Myocyte (in vitro differentiated cells): Measurements from ENCODE around the gene RCN1. TPM values are rescaled to one million over a fixed set of nuclear protein-coding genes. Genes with fewer than 3 reads are reported as not detected.
"Not testable (repeated sequence)": the region's sequence is repeated elsewhere in the genome, so short reads cannot be mapped to it uniquely, and the experiment has no call there.

Source experiments
- DNase-seq: peaks from one replicate; pipeline ENCODE4 v3.0.0-alpha.2; 2012; ENCODE audit warnings: low read depth
- total RNA-seq: library from RNA; depleted of rRNA; stranded (reverse); fragments of >200 nt; gene quantifications from 2 replicates; pipeline ENCODE4 v1.2.3, GENCODE V29; 2014

The RCN1 gene
- total RNA-seq, 1 donor from 2014 or later: 242 TPM

GRCh38 chr11:32073644-32074026 lies 17.2 kb upstream of the RCN1 start:
- no peak for DNase-seq

- DNase-seq: peak; percentile 81
These were observed 11.3 kb upstream of the RCN1 start for GRCh38 chr11:32079553-32079952.

GRCh38 chr11:32080361-32080980 lies 10.4 kb upstream of the RCN1 start:
- DNase-seq: no peak

- peak; percentile 76 for DNase-seq
These were observed 9.7 kb upstream of the RCN1 start for GRCh38 chr11:32081129-32081641.

- no peak for DNase-seq
These were observed 9.0 kb upstream of the RCN1 start for GRCh38 chr11:32081901-32082300.

GRCh38 chr11:32082346-32082986 lies 8.4 kb upstream of the RCN1 start:
- no peak for DNase-seq

GRCh38 chr11:32087597-32087996 lies 3.3 kb upstream of the RCN1 start:
- DNase-seq: peak; percentile 60

GRCh38 chr11:32088117-32088941 lies 2.5 kb upstream of the RCN1 start:
- peak; percentile 87 for DNase-seq

- no peak for DNase-seq
These were observed 1.8 kb downstream of the RCN1 start for GRCh38 chr11:32092581-32093170.

- peak; percentile 54 for DNase-seq
These were observed 4.0 kb downstream of the RCN1 start for GRCh38 chr11:32094923-32095322.

GRCh38 chr11:32098142-32098903 lies 7.4 kb downstream of the RCN1 start:
- DNase-seq: no peak

- DNase-seq: peak; percentile 67
These were observed 8.6 kb downstream of the RCN1 start for GRCh38 chr11:32099516-32099915.

- DNase-seq: peak; percentile 95
These were observed 9.6 kb downstream of the RCN1 start for GRCh38 chr11:32100495-32100894.

- no peak for DNase-seq
These were observed 10.9 kb downstream of the RCN1 start for GRCh38 chr11:32101791-32102190.

- DNase-seq: not testable (repeated sequence)
These were observed 12.3 kb downstream of the RCN1 start for GRCh38 chr11:32103121-32103719.

GRCh38 chr11:32103941-32104340 lies 13.1 kb downstream of the RCN1 start:
- peak; percentile 57 for DNase-seq

- DNase-seq: no peak
These were observed 15.1 kb downstream of the RCN1 start for GRCh38 chr11:32105871-32106560.

GRCh38 chr11:32107647-32108046 lies 16.8 kb downstream of the RCN1 start:
- DNase-seq: no peak

- peak; percentile 34 for DNase-seq
These were observed 17.7 kb downstream of the RCN1 start for GRCh38 chr11:32108576-32108975.

- DNase-seq: no peak
These were observed 18.3 kb downstream of the RCN1 start for GRCh38 chr11:32109138-32109537.
